A549 (cell line): Measurements from ENCODE around the gene FAM227B.

Source experiments
- CHD2 ChIP-seq: fragments of 150-350 bp; IDR thresholded peaks from 2 replicates; pipeline ENCODE4 v1.6.1; 2014; ENCODE audit warnings: low read length; ENCODE audit not compliant: partially characterized antibody
- HDAC2 ChIP-seq: fragments of 200-600 bp; sonication (generic); IDR thresholded peaks from 2 replicates; pipeline ENCODE4 v1.6.1; 2016
- POLR2A ChIP-seq: IDR thresholded peaks from 2 replicates; pipeline ENCODE4 v1.6.1; 2012; ENCODE audit warnings: mild to moderate bottlenecking, low read length
- SMC3 ChIP-seq: fragments of >200 bp; sonication (Bioruptor Twin); formaldehyde crosslinking; IDR thresholded peaks from 3 replicates; pipeline ENCODE4 v1.6.1; 2018; ENCODE audit warnings: inconsistent platforms
- TF ChIP-seq, protein P1 (sequence below): fragments of >200 bp; sonication (Bioruptor Twin); formaldehyde crosslinking; IDR thresholded peaks from 3 replicates; pipeline ENCODE4 v1.5.1; 2016

DNA sequence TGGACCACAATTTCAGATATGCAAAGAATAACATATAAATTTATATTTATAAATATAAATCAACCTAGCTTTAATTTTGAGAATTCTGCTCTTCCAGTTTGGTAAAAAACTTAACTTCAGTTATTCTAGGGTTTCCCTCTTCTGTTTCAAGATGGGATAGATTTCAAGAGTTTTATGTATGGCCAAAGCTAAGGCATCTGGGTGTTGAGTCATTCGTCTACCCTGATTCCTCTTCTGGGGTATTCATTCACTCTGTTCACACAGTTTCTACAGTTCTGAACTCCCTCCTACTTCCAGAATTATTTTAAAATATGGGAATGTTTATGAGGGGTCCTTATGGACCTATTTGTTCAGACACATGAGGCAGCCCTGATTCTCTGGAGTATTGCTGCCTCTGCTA lies 201.8 kb downstream of the FAM227B start:
- TF ChIP-seq HDAC2 (no peak), POLR2A (no peak), SMC3 (no peak), CHD2 (no peak)
- TF ChIP-seq, protein P1, sequence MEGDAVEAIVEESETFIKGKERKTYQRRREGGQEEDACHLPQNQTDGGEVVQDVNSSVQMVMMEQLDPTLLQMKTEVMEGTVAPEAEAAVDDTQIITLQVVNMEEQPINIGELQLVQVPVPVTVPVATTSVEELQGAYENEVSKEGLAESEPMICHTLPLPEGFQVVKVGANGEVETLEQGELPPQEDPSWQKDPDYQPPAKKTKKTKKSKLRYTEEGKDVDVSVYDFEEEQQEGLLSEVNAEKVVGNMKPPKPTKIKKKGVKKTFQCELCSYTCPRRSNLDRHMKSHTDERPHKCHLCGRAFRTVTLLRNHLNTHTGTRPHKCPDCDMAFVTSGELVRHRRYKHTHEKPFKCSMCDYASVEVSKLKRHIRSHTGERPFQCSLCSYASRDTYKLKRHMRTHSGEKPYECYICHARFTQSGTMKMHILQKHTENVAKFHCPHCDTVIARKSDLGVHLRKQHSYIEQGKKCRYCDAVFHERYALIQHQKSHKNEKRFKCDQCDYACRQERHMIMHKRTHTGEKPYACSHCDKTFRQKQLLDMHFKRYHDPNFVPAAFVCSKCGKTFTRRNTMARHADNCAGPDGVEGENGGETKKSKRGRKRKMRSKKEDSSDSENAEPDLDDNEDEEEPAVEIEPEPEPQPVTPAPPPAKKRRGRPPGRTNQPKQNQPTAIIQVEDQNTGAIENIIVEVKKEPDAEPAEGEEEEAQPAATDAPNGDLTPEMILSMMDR: no peak
